GM23338 (cell line): ENCODE data around the gene ZAP70.

Source experiments
- CREB1 ChIP-seq: fragments of 250-450 bp; sonication (Bioruptor Pico); IDR thresholded peaks from 2 replicates; pipeline ENCODE4 v1.5.0; 2020; ENCODE audit warnings: low read depth, mild to moderate bottlenecking, moderate library complexity
- EZH2 ChIP-seq: fragments of 200-600 bp; sonication (generic); IDR thresholded peaks from one replicate; pipeline ENCODE4 v1.8.0; 2017; ENCODE audit warnings: antibody characterized with exemption, mild to moderate bottlenecking, low read depth; ENCODE audit not compliant: unreplicated experiment
- EZH2phosphoT487 ChIP-seq: fragments of 200-600 bp; sonication (generic); IDR thresholded peaks from one replicate; pipeline ENCODE4 v1.8.1; 2018; ENCODE audit warnings: antibody characterized with exemption; ENCODE audit not compliant: unreplicated experiment
- JUNB ChIP-seq: IDR thresholded peaks from one replicate; pipeline ENCODE4 v1.6.1; 2016; ENCODE audit warnings: antibody characterized with exemption; ENCODE audit not compliant: unreplicated experiment
- NANOG ChIP-seq: IDR thresholded peaks from 2 replicates; pipeline ENCODE4 v1.6.1; 2016; ENCODE audit warnings: antibody characterized with exemption, borderline replicate concordance
- POLR2AphosphoS5 ChIP-seq: IDR thresholded peaks from 2 replicates; pipeline ENCODE4 v1.6.1; 2016; ENCODE audit warnings: antibody characterized with exemption, low read depth
- STAT1 ChIP-seq: IDR thresholded peaks from one replicate; pipeline ENCODE4 v1.6.1; 2016; ENCODE audit warnings: antibody characterized with exemption; ENCODE audit not compliant: unreplicated experiment
- ZNF114 ChIP-seq: fragments of 250-450 bp; sonication (Bioruptor Pico); IDR thresholded peaks from 2 replicates; pipeline ENCODE4 v1.5.0; 2020; ENCODE audit warnings: mild to moderate bottlenecking, moderate library complexity
- ZNF331 ChIP-seq: fragments of 250-450 bp; sonication (Bioruptor Pico); IDR thresholded peaks from 2 replicates; pipeline ENCODE4 v1.5.0; 2020; ENCODE audit warnings: low read depth, mild to moderate bottlenecking, moderate library complexity
- TF ChIP-seq, protein P1 (sequence below), 2 experiments: fragments of 200-600 bp in 1 of 2; sonication (generic) in 1 of 2; conservative IDR thresholded peaks; 2 replicates each; pipeline versions ENCODE4 v1.5.1 to v1.6.1; 2016 to 2017; ENCODE audit warnings: antibody characterized with exemption in 2 of 2, low read depth in 2 of 2, mild to moderate bottlenecking in 2 of 2, moderate library complexity in 1 of 2
- TF ChIP-seq, protein P2 (sequence below): IDR thresholded peaks from one replicate; pipeline ENCODE4 v1.6.1; 2018; ENCODE audit warnings: antibody characterized with exemption; ENCODE audit not compliant: unreplicated experiment
- TF ChIP-seq, protein P3 (sequence below): IDR thresholded peaks from 2 replicates; pipeline ENCODE4 v1.6.1; 2016; ENCODE audit warnings: antibody characterized with exemption

DNA sequence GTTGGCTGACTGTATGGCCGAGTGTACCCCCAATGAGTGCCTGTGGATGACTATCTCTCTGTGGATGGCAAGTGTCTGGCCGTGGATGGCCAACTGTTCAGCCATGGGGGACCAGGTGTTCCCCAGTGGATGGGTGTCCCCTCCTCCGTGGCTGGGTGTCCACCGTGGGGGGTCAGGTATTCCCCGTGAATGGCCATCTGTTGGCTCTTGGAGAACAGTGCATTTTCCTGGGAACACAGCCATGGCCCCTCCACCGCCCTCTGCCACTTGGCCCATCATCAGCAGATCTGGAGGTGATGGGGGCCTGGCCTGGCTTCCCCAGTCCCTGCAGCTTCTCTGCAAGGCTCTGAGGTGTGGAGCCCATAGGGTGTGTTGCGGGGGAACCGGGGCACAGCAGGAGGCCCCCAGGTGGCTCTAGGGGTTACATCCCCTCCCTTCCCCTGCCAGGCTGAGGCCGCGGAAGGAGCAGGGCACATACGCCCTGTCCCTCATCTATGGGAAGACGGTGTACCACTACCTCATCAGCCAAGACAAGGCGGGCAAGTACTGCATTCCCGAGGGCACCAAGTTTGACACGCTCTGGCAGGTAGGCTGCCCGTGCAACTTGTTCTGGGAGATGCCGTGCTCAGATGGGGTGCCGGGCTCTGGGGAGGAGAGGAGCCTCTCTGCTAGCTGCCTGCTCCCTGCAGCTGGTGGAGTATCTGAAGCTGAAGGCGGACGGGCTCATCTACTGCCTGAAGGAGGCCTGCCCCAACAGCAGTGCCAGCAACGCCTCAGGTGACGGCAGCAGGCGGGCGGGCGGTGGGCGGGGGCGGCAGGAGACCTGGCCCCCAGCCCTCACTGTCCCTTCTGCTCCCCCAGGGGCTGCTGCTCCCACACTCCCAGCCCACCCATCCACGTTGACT, 19.3 kb downstream of the ZAP70 start:
- TF ChIP-seq, protein P1, sequence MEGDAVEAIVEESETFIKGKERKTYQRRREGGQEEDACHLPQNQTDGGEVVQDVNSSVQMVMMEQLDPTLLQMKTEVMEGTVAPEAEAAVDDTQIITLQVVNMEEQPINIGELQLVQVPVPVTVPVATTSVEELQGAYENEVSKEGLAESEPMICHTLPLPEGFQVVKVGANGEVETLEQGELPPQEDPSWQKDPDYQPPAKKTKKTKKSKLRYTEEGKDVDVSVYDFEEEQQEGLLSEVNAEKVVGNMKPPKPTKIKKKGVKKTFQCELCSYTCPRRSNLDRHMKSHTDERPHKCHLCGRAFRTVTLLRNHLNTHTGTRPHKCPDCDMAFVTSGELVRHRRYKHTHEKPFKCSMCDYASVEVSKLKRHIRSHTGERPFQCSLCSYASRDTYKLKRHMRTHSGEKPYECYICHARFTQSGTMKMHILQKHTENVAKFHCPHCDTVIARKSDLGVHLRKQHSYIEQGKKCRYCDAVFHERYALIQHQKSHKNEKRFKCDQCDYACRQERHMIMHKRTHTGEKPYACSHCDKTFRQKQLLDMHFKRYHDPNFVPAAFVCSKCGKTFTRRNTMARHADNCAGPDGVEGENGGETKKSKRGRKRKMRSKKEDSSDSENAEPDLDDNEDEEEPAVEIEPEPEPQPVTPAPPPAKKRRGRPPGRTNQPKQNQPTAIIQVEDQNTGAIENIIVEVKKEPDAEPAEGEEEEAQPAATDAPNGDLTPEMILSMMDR (conservative IDR thresholded peaks at IDR 0.05; ENCODE audit: low read depth in 2 of 2), result no peak
- TF ChIP-seq EZH2 (no peak), CREB1 (CRISPR knock-in tag) (no peak), POLR2AphosphoS5 (no peak), ZNF331 (CRISPR knock-in tag) (no peak), EZH2phosphoT487 (no peak), NANOG (no peak), JUNB (no peak), ZNF114 (CRISPR knock-in tag) (no peak), STAT1 (no peak)
- TF ChIP-seq, protein P2, sequence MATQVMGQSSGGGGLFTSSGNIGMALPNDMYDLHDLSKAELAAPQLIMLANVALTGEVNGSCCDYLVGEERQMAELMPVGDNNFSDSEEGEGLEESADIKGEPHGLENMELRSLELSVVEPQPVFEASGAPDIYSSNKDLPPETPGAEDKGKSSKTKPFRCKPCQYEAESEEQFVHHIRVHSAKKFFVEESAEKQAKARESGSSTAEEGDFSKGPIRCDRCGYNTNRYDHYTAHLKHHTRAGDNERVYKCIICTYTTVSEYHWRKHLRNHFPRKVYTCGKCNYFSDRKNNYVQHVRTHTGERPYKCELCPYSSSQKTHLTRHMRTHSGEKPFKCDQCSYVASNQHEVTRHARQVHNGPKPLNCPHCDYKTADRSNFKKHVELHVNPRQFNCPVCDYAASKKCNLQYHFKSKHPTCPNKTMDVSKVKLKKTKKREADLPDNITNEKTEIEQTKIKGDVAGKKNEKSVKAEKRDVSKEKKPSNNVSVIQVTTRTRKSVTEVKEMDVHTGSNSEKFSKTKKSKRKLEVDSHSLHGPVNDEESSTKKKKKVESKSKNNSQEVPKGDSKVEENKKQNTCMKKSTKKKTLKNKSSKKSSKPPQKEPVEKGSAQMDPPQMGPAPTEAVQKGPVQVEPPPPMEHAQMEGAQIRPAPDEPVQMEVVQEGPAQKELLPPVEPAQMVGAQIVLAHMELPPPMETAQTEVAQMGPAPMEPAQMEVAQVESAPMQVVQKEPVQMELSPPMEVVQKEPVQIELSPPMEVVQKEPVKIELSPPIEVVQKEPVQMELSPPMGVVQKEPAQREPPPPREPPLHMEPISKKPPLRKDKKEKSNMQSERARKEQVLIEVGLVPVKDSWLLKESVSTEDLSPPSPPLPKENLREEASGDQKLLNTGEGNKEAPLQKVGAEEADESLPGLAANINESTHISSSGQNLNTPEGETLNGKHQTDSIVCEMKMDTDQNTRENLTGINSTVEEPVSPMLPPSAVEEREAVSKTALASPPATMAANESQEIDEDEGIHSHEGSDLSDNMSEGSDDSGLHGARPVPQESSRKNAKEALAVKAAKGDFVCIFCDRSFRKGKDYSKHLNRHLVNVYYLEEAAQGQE, result no peak
- TF ChIP-seq, protein P3, sequence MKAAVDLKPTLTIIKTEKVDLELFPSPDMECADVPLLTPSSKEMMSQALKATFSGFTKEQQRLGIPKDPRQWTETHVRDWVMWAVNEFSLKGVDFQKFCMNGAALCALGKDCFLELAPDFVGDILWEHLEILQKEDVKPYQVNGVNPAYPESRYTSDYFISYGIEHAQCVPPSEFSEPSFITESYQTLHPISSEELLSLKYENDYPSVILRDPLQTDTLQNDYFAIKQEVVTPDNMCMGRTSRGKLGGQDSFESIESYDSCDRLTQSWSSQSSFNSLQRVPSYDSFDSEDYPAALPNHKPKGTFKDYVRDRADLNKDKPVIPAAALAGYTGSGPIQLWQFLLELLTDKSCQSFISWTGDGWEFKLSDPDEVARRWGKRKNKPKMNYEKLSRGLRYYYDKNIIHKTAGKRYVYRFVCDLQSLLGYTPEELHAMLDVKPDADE, result no peak
